HFF-Myc (cell line): ENCODE measurements around the gene PIGB.
"Not testable (repeated sequence)": the region's sequence is repeated elsewhere in the genome, so short reads cannot be mapped to it uniquely, and the experiment has no call there.

ENCODE experiments used
- DNase-seq: peaks from one replicate; pipeline ENCODE4 v3.0.0-alpha.2; 2011; ENCODE audit warnings: low read depth; ENCODE audit errors: extremely low read depth
- H3K4me3 ChIP-seq: replicated peaks from 2 replicates; pipeline ENCODE4 v1.5.1; 2011; ENCODE audit warnings: low read depth, mild to moderate bottlenecking, control low read depth, low read length
- CTCF ChIP-seq: IDR thresholded peaks from 2 replicates; pipeline ENCODE4 v1.5.1; 2012; ENCODE audit warnings: mild to moderate bottlenecking, low read depth, low read length, control low read depth; ENCODE audit errors: missing control alignments

Gene PIGB

GRCh38 chr15:55379095-55379494, 60.1 kb downstream of the PIGB start:
- TF ChIP-seq CTCF: no peak
- H3K4me3 ChIP-seq: no peak overlapping the region
- DNase-seq: no peak

GRCh38 chr15:55381595-55381994, 62.6 kb downstream of the PIGB start:
- no peak overlapping the region for H3K4me3 ChIP-seq
- TF ChIP-seq CTCF: no peak
- DNase-seq: no peak

GRCh38 chr15:55383687-55384086, 64.7 kb downstream of the PIGB start:
- no peak for DNase-seq
- TF ChIP-seq CTCF: no peak
- H3K4me3 ChIP-seq: no peak overlapping the region

GRCh38 chr15:55387027-55387426, 68.0 kb downstream of the PIGB start:
- no peak overlapping the region for H3K4me3 ChIP-seq
- no peak for DNase-seq
- TF ChIP-seq CTCF: no peak

GRCh38 chr15:55389264-55389607, 70.2 kb downstream of the PIGB start:
- TF ChIP-seq CTCF: no peak
- no peak for DNase-seq

GRCh38 chr15:55394694-55395093, 75.7 kb downstream of the PIGB start:
- no peak for DNase-seq
- no peak for TF ChIP-seq CTCF
- no peak overlapping the region for H3K4me3 ChIP-seq

More at GRCh38 chr15:55389264-55389607, 70.2 kb downstream of the PIGB start:
- no peak overlapping the region for H3K4me3 ChIP-seq

GRCh38 chr15:55398243-55398642, 79.2 kb downstream of the PIGB start:
- H3K4me3 ChIP-seq: no peak overlapping the region
- DNase-seq: no peak
- no peak for TF ChIP-seq CTCF

- H3K4me3 ChIP-seq, DNase-seq: not testable (repeated sequence)
Observed at GRCh38 chr15:55400050-55400449, 81.0 kb downstream of the PIGB start.
